DND-41 (cell line): ENCODE data around the gene SAFB2.

Source experiments
- EZH2 ChIP-seq: IDR thresholded peaks from 3 replicates; pipeline ENCODE4 v1.6.1; 2012; ENCODE audit warnings: borderline replicate concordance, low read depth, mild to moderate bottlenecking, moderate library complexity, low read length, inconsistent platforms; ENCODE audit not compliant: severe bottlenecking
- TF ChIP-seq, protein P1 (sequence below): IDR thresholded peaks from 2 replicates; pipeline ENCODE4 v1.5.1; 2012; ENCODE audit warnings: borderline replicate concordance, low read length, moderate library complexity, mild to moderate bottlenecking; ENCODE audit not compliant: poor library complexity, severe bottlenecking; ENCODE audit errors: extremely low read depth

- TF ChIP-seq, protein P1, sequence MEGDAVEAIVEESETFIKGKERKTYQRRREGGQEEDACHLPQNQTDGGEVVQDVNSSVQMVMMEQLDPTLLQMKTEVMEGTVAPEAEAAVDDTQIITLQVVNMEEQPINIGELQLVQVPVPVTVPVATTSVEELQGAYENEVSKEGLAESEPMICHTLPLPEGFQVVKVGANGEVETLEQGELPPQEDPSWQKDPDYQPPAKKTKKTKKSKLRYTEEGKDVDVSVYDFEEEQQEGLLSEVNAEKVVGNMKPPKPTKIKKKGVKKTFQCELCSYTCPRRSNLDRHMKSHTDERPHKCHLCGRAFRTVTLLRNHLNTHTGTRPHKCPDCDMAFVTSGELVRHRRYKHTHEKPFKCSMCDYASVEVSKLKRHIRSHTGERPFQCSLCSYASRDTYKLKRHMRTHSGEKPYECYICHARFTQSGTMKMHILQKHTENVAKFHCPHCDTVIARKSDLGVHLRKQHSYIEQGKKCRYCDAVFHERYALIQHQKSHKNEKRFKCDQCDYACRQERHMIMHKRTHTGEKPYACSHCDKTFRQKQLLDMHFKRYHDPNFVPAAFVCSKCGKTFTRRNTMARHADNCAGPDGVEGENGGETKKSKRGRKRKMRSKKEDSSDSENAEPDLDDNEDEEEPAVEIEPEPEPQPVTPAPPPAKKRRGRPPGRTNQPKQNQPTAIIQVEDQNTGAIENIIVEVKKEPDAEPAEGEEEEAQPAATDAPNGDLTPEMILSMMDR = no peak
- TF ChIP-seq EZH2 = no peak
These were observed 9.4 kb downstream of the SAFB2 start for GRCh38 chr19:5612891-5613865.
